ENCODE measurements around the gene CALD1. TPM values are rescaled to one million over a fixed set of nuclear protein-coding genes. Genes with fewer than 3 reads are reported as not detected.

CALD1 gene
- total RNA-seq, 1 experiment from 2014 or later = 47.9 TPM

DNA sequence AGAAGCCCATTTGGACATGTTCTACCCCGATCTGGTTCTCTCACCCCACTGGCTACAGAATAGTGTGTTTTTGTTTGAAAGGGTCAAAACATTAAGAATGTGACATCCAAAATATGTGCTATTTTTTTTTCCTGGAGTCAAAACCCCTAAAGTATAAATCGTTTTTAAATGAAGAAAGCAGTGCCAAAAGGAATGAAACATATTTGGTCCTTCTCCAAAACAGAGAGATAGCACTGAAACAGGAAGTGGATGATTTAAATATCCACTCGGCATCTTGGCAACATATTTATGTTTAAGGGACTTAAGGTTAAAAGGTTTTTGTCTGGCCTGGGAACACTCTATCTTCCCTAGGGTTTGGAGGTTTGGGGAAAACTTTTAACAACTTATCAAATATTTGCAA lies 32.3 kb downstream of the CALD1 start:
- Histone ChIP-seq H3K4me3 (ENCODE audit: low read depth, low read length, poor library complexity, severe bottlenecking) (no peak overlapping the region), H3K27ac (ENCODE audit: low read depth, low read length, poor library complexity, severe bottlenecking) (peak overlapping the region; percentile 42), H3K36me3 (ENCODE audit: insufficient read depth, low read length, poor library complexity, severe bottlenecking) (no peaks in the 10 kb centered on the region), H3K9me3 (ENCODE audit: low read depth, low read length, poor library complexity, severe bottlenecking) (no peaks in the 10 kb centered on the region), H3K27me3 (replicated peaks; ENCODE audit: insufficient read depth, low read depth, low read length, poor library complexity) (no peaks in the 10 kb centered on the region), H3K4me1 (ENCODE audit: insufficient read depth, low read length, poor library complexity, severe bottlenecking) (peaks cover 49% of the 10 kb centered on the region)
- ChIA-PET POLR2A (ENCODE audit: low non-redundant PET) (no interaction called here), CTCF (no interaction called here)
- peak; percentile 37 for DNase-seq (ENCODE audit: low spot score)
- intact Hi-C loops (cut with micrococcal nuclease; ENCODE audit: unreplicated experiment) = no loop called here
- TF ChIP-seq, protein P1, sequence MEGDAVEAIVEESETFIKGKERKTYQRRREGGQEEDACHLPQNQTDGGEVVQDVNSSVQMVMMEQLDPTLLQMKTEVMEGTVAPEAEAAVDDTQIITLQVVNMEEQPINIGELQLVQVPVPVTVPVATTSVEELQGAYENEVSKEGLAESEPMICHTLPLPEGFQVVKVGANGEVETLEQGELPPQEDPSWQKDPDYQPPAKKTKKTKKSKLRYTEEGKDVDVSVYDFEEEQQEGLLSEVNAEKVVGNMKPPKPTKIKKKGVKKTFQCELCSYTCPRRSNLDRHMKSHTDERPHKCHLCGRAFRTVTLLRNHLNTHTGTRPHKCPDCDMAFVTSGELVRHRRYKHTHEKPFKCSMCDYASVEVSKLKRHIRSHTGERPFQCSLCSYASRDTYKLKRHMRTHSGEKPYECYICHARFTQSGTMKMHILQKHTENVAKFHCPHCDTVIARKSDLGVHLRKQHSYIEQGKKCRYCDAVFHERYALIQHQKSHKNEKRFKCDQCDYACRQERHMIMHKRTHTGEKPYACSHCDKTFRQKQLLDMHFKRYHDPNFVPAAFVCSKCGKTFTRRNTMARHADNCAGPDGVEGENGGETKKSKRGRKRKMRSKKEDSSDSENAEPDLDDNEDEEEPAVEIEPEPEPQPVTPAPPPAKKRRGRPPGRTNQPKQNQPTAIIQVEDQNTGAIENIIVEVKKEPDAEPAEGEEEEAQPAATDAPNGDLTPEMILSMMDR (conservative IDR thresholded peaks at IDR 0.05; ENCODE audit: low read depth, low read length) = no peak
- TF ChIP-seq EZH2 (IDR thresholded peaks at IDR 0.05; ENCODE audit: borderline replicate concordance, low read depth, low read length, poor library complexity, severe bottlenecking) = no peak
- BruUV-seq (replicated peaks) = no TSS peak

DNA sequence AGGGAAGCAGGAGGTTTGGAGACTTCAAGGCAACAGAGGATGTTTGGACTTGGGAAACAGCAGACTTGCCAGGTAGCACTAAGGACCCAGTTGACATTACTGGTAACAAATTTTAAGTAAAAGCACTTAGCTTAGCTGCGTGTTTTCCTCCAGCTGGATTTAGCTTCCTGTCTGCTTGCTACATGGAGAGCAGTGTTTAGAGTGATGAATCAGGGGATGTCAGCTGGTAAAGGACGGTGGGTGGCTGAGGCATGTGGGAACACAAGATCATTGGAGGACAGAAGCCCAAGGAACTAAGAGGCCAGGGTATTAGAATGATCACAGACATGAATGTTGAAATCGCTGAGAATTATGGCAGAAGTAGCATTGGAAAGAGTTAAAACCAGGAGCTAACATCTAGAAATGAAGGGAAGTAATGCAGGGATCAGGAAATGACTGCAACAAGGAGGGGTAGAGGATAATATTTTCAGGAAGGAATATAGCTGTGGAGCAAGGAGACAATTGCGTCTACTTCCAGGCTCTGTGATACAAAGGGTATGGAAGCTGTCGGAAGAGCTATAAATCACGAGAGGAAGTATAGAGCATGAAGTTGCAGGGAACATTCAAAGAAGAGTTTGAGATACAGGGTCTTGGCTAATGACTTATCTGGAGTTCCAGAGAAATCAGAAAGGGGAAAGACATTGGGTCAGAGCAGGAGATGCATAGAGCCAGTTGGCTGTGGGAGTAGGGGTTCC lies 34.4 kb downstream of the CALD1 start:
- peak; percentile 71 for DNase-seq (ENCODE audit: low spot score)
- Histone ChIP-seq H3K36me3 (ENCODE audit: insufficient read depth, low read length, poor library complexity, severe bottlenecking) (no peaks in the 10 kb centered on the region), H3K4me1 (ENCODE audit: insufficient read depth, low read length, poor library complexity, severe bottlenecking) (peaks cover 44% of the 10 kb centered on the region), H3K27ac (ENCODE audit: low read depth, low read length, poor library complexity, severe bottlenecking) (peak overlapping the region; percentile 31), H3K4me3 (ENCODE audit: low read depth, low read length, poor library complexity, severe bottlenecking) (no peak overlapping the region), H3K9me3 (ENCODE audit: low read depth, low read length, poor library complexity, severe bottlenecking) (no peaks in the 10 kb centered on the region), H3K27me3 (replicated peaks; ENCODE audit: insufficient read depth, low read depth, low read length, poor library complexity) (no peaks in the 10 kb centered on the region)
- ChIA-PET CTCF (no interaction called here), POLR2A (ENCODE audit: low non-redundant PET) (no interaction called here)
- no peak for TF ChIP-seq EZH2 (IDR thresholded peaks at IDR 0.05; ENCODE audit: borderline replicate concordance, low read depth, low read length, poor library complexity, severe bottlenecking)
- TF ChIP-seq, protein P1 (conservative IDR thresholded peaks at IDR 0.05; ENCODE audit: low read depth, low read length) = no peak
- intact Hi-C loops (cut with micrococcal nuclease; ENCODE audit: unreplicated experiment) = no loop called here
- no TSS peak for BruUV-seq (replicated peaks)

DNA sequence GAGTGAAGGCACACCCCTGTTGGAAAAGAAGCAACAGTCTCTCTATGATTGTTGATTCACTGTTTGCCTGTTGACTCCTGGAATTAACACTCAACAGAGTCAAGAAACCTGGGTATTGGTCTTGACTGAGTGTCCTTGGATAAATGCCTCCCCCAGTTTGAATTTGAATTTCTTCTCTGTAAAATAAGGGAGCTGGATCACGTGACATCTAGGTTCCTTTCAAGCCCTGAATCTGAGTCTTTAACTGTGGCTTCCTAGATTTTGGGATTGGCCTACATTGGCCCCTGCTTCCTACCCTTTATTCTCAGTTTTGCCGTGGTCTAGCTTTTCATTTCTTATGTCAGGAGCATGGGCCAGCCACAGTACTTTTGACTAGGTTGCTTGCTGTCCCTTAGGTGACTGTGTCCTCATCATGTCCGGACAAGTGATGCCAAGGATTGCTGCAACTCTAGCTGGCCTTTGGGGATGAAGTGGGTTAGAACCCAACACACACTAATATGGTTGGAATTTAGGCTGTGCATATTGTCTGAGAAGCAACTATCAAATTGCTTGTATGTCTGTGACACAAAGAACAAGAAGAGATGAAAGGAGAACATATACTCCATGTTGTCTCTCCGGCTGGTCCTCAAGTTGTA lies 35.4 kb downstream of the CALD1 start:
- Histone ChIP-seq H3K4me3 (ENCODE audit: low read depth, low read length, poor library complexity, severe bottlenecking) (no peak overlapping the region), H3K4me1 (ENCODE audit: insufficient read depth, low read length, poor library complexity, severe bottlenecking) (peaks cover 40% of the 10 kb centered on the region), H3K27ac (ENCODE audit: low read depth, low read length, poor library complexity, severe bottlenecking) (no peak overlapping the region), H3K36me3 (ENCODE audit: insufficient read depth, low read length, poor library complexity, severe bottlenecking) (no peaks in the 10 kb centered on the region), H3K27me3 (replicated peaks; ENCODE audit: insufficient read depth, low read depth, low read length, poor library complexity) (no peaks in the 10 kb centered on the region), H3K9me3 (ENCODE audit: low read depth, low read length, poor library complexity, severe bottlenecking) (no peaks in the 10 kb centered on the region)
- no TSS peak for BruUV-seq (replicated peaks)
- ChIA-PET CTCF (no interaction called here), POLR2A (ENCODE audit: low non-redundant PET) (no interaction called here)
- intact Hi-C loops (cut with micrococcal nuclease; ENCODE audit: unreplicated experiment) = no loop called here
- TF ChIP-seq, protein P1 (conservative IDR thresholded peaks at IDR 0.05; ENCODE audit: low read depth, low read length) = no peak
- no peak for TF ChIP-seq EZH2 (IDR thresholded peaks at IDR 0.05; ENCODE audit: borderline replicate concordance, low read depth, low read length, poor library complexity, severe bottlenecking)
- no peak for DNase-seq (ENCODE audit: low spot score)
